GM21737 (cell line): ENCODE measurements around the gene UBXN10.

Experiments used
- ATAC-seq: cut with Tn5 transposase; IDR thresholded peaks from one replicate; pipeline ENCODE4 v1.9.1; 2021; ENCODE audit warnings: mild to moderate bottlenecking, moderate library complexity; ENCODE audit not compliant: unreplicated experiment

Gene UBXN10

GRCh38 chr1:20182415-20182814 lies 3.5 kb upstream of the UBXN10 start:
- no peak for ATAC-seq

GRCh38 chr1:20183035-20183434 lies 2.9 kb upstream of the UBXN10 start:
- no peak for ATAC-seq

- ATAC-seq, result no peak
Observed at GRCh38 chr1:20183616-20184271, 2.2 kb upstream of the UBXN10 start.

- no peak for ATAC-seq
Observed at GRCh38 chr1:20184481-20184900, 1.4 kb upstream of the UBXN10 start.

DNA sequence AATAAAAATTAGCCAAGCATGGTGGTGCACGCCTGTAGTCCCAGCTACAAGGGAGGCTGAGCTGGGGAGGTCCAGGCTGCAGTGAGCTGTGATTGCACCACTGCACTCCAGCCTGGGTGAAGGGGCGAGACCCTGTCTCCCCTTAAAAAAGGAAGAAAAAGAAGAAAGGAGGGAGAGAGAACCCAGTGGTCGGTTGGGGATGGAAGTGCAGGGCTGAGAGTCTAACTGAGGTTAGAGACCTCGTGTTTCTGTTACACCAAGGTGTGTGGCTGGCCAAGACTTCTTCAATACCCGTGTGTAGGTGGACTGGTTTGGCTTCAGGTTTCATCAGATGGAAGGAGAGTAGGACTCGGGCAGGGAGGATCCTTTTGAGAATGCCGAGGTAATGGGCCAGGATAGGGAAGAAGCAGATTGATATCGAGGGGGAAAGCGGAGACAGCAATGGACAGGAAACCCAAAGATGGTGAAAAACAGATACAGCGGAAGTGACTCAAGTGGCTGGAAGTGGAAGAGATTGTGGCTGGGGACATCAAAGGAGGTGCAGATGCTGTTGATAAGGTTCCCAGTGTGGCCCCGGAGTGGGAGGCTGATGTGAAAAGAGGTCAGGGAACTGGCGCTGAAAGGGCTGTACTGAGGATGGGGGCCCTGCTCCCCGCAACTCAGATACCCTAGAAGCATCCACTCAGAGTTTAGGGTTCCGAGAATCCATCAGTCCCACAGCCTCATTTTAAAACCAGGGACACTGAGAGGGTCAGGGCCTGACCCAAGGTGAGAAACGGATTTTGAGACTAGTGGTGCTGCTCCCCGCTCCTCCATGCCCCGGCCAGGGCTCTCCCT lies 681 bp upstream of the UBXN10 start:
- no peak for ATAC-seq

- no peak for ATAC-seq
Observed at GRCh38 chr1:20187103-20187812, 1.4 kb downstream of the UBXN10 start.

DNA sequence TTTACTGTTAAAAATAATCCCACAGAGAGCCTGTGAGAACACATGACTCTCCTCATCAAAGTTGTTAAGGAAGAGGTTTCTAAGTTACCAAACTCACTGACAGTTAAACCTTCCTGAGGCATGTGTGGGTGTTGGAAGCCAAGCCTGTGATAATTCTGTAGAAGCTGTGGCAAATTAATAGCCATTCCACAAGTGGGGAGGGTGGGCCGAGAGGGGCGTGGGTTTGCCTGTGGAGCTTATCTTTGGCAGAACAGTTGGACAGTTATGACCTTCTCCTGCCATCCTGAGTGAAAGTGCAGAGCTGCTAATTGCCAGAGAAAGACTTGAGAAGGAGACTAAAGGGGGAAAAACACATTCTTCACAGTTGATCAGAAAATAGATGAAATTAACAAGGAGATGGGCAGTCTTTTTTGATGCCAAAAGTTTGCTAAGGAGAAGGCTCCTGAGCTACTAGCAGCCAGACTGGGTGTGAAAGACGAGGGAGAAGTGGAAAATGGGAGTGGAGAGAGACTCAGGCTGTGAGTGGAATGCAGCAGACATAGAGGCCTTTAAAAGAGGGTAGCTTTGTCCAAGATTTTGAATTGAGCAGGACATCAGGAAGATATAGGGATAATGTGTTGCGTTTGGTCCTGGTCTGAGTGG lies 2.0 kb downstream of the UBXN10 start:
- no peak for ATAC-seq

- no peak for ATAC-seq
Observed at GRCh38 chr1:20188455-20188817, 2.5 kb downstream of the UBXN10 start.

GRCh38 chr1:20189664-20190063 lies 3.8 kb downstream of the UBXN10 start:
- ATAC-seq, result no peak

GRCh38 chr1:20190256-20191160 lies 4.6 kb downstream of the UBXN10 start:
- no peak for ATAC-seq

DNA sequence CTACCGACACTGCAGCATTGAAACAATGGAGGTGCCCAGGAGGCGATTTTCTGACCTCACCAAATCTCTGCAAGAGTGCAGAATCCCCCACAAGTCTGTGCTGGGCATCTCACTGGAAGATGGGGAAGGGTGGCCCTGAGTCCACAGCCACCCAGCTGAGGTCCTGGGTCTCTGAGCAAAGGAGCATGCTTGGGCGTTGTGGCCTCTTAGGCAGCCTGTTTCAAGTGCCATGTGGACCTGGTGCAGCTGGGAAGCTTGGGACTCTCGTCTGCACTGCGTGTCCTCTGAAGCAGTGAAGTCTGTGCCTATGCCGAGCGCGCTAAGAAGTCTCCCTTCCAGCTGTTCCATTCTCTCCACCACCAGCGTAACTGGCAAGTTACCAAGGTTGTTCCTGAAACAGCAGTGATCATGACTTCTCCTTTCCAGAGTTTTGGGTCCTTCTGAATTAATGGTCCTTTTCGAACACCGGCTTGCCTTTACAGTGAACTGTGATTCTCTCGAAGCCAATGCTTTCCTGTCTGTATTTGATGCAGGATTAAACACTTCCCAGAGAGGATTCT lies 5.5 kb downstream of the UBXN10 start:
- ATAC-seq, result no peak

DNA sequence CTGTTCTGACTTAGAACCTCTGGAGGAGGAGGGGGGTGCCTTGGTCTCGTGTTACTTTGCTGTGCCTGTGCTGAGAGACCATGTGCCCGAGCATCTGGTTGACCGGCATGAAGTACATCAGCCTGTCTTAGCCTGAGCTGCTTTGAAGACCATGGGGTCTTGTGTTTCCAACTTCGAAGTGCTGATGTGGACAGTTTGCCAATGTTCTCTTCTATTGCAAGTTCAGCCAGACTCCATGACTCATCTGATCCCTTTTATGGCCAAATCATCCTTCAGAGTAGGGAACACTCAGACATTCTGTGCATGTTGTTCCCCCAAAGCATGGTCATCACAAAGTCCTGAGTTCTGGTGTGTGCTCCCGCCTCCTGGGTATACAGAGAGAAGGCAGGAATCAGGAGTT lies 6.5 kb downstream of the UBXN10 start:
- ATAC-seq, result no peak

DNA sequence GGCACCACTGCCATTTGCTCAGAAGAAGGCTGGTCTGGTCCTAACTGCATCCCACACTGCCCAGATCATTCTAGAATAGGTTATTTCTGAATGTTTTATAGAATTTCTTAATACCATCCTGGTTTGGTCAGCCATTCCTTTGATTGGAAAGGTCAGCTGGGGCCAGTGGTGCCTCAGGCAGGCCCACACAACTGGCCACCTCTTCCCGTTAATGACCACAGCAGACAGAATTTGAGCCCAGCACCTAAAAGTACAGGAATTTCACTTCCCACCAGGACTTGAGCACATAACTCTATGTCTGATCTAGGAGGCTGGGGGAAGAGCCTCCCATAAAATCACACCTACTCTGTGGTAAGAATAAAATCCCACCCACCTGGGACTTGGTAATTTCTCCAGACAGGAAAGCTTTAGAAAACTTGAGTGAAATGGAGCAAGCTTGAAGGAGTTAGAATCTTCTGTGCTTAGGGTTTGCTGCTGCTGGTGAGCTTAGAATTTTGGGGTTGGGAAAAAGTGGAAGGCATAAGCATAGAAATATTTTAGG lies 7.0 kb downstream of the UBXN10 start:
- no peak for ATAC-seq

- no peak for ATAC-seq
Observed at GRCh38 chr1:20194224-20194623, 8.3 kb downstream of the UBXN10 start.

- ATAC-seq, result no peak
Observed at GRCh38 chr1:20194757-20195461, 9.0 kb downstream of the UBXN10 start.

DNA sequence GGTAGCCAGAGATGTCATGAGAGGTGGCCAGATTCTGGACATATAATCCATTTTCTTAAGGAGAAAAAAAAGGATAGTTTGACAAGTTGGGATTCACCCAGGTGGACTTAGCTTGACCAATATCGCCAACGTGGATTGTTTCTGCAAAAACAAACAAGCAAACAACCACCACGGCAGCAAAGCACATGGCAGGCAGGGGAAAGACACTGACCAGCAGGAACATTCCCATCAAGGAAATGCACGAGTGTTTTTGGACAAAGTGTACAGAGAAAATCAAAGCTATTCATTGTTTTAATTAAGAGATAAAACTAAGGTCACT lies 9.5 kb downstream of the UBXN10 start:
- ATAC-seq, result no peak

DNA sequence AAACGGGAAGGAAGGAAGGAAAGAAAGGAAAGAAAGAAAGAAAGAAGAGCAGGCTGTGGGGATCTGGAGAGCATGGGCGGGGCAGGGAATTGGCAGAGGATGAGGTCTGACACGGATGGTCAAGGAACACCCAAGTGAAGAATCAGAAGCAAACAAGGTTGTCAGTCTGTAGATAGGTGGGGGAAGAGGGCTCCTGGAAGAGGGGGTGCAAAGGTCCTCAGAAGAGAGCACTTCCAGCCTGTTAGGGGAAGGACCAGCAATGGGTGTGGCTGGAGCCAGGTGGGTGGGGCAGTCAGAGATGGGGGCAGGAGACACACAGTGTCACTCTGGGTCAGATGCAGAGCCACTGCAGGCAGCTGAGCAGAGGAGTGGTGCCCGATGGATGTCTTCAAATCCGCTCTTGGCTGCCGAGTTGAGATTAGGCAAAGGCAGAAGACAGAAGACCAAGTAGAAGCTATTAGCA lies 11.5 kb downstream of the UBXN10 start:
- no peak for ATAC-seq

- ATAC-seq, result no peak
Observed at GRCh38 chr1:20198296-20198695, 12.4 kb downstream of the UBXN10 start.

DNA sequence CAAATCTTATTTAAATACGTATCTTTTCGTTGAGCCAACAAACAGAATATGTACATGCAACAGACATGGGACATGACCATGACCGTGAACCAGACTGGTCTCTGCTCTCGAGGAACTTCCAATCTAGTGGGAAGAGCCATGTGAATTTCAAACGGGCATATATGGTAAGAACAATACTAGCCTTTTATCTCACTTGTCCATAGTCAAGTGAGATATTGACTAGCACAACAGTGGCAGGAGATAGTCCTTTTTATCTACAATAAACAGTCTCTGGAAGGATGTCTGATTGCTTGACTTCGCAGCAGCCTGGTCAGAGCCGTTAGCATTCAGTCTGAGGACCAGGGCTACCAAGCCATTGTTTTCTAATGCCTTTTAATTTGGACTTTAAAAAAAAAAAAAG lies 13.0 kb downstream of the UBXN10 start:
- ATAC-seq, result no peak
